ENCODE data around the gene PNCK. TPM values are rescaled to one million over a fixed set of nuclear protein-coding genes. Genes with fewer than 3 reads are reported as not detected.

PNCK gene
- total and polyA plus RNA-seq, 2 donors (not counting 1 experiment from before 2014, with no cell fraction given): 0.33 TPM; not detected in 1

- Histone ChIP-seq H3K9me3 (ENCODE audit: control insufficient read depth, insufficient read depth, low read depth, low read length) (no peaks in the 10 kb centered on the region), H3K4me1 (ENCODE audit: control insufficient read depth, extremely low read depth, insufficient read depth, low read length) (no peaks in the 10 kb centered on the region), H3K36me3 (ENCODE audit: control insufficient read depth, insufficient read depth, low read length) (no peaks in the 10 kb centered on the region), H3K27ac (ENCODE audit: insufficient read depth, low read length) (no peak overlapping the region), H2AFZ (ENCODE audit: low read length) (no peak overlapping the region), H3K27me3 (ENCODE audit: control insufficient read depth, insufficient read depth, low read length) (peaks cover 11% of the 10 kb centered on the region), H3K4me2 (ENCODE audit: extremely low read depth, insufficient read depth, low read length) (no peak overlapping the region), H3K4me3 (replicated peaks in 1 of 4; ENCODE audit: control extremely low read depth in 1 of 4, insufficient read depth in 1 of 4, low read depth in 3 of 4, low read length in 4 of 4) (no peak overlapping the region), H3K79me2 (ENCODE audit: control insufficient read depth, insufficient read depth, low read length) (no peaks in the 10 kb centered on the region), H4K20me1 (ENCODE audit: control insufficient read depth, extremely low read depth, insufficient read depth, low read length) (no peaks in the 10 kb centered on the region), H3K9ac (ENCODE audit: insufficient read depth, low read length) (no peak overlapping the region)
- no peak for DNase-seq (ENCODE audit: low read depth in 2 of 2)
- no peak for TF ChIP-seq CTCF (conservative IDR thresholded peaks at IDR 0.05 in 1 of 2, IDR thresholded peaks at IDR 0.05 in 1 of 2; ENCODE audit: low read depth in 1 of 2, low read length in 2 of 2)
- no peak for TF ChIP-seq EZH2 (IDR thresholded peaks at IDR 0.05; ENCODE audit: low read length, missing control alignments)
Observed at GRCh38 chrX:153649915-153650782, 23.5 kb downstream of the PNCK start.

GRCh38 chrX:153649178-153649914 lies 24.3 kb downstream of the PNCK start:
- Histone ChIP-seq H3K27ac (ENCODE audit: insufficient read depth, low read length) (no peak overlapping the region), H3K27me3 (ENCODE audit: control insufficient read depth, insufficient read depth, low read length) (peaks cover 11% of the 10 kb centered on the region), H3K9ac (ENCODE audit: insufficient read depth, low read length) (no peak overlapping the region), H3K36me3 (ENCODE audit: control insufficient read depth, insufficient read depth, low read length) (no peaks in the 10 kb centered on the region), H3K79me2 (ENCODE audit: control insufficient read depth, insufficient read depth, low read length) (no peaks in the 10 kb centered on the region), H3K4me2 (ENCODE audit: extremely low read depth, insufficient read depth, low read length) (no peak overlapping the region), H3K4me3 (replicated peaks in 1 of 4; ENCODE audit: control extremely low read depth in 1 of 4, insufficient read depth in 1 of 4, low read depth in 3 of 4, low read length in 4 of 4) (no peak overlapping the region), H3K4me1 (ENCODE audit: control insufficient read depth, extremely low read depth, insufficient read depth, low read length) (no peaks in the 10 kb centered on the region), H4K20me1 (ENCODE audit: control insufficient read depth, extremely low read depth, insufficient read depth, low read length) (no peaks in the 10 kb centered on the region), H3K9me3 (ENCODE audit: control insufficient read depth, insufficient read depth, low read depth, low read length) (no peaks in the 10 kb centered on the region), H2AFZ (ENCODE audit: low read length) (no peak overlapping the region)
- TF ChIP-seq CTCF (conservative IDR thresholded peaks at IDR 0.05 in 1 of 2, IDR thresholded peaks at IDR 0.05 in 1 of 2; ENCODE audit: low read depth in 1 of 2, low read length in 2 of 2) (peak in 1 of 2 donors; percentile 6), EZH2 (IDR thresholded peaks at IDR 0.05; ENCODE audit: low read length, missing control alignments) (no peak)
- DNase-seq (ENCODE audit: low read depth in 2 of 2): no peak
